HG03135 (cell line): ENCODE results near the gene KY.

ENCODE experiments used
- ATAC-seq: cut with Tn5 transposase; IDR thresholded peaks from one replicate; pipeline ENCODE4 v1.9.1; 2021; ENCODE audit warnings: mild to moderate bottlenecking, moderate library complexity; ENCODE audit not compliant: unreplicated experiment

KY gene

DNA sequence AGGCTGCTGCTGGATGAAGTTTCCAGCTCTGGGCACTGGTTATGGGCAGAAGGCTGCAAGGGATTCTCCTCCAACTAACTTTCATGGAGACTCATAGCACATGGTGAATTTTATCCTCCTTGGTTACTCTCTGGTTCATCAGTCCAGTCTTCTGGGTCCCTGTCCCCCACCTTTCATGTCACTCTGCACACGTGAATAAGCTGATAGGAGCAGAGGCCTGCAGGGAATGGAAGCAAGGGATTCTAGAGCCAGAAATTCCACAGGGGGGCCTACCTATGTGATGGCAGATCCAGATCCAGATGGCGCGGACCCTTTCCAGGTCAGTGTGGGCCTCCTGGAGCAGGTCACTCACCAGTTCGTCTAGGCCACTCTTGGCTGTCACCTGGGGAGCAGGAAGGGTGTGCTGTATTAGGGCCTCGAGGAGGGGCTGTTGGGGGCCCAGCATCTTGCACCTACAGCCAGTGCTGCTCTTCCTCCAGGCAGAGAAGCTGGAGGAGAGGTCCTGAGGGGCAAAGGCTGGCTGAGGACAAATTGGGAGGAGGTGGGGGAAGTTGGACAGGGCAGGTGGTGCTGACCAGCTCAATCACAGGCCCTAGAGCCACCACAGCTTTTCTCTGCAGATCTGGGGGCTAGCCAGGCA is 30.2 kb downstream of the KY start:
- no peak for ATAC-seq

DNA sequence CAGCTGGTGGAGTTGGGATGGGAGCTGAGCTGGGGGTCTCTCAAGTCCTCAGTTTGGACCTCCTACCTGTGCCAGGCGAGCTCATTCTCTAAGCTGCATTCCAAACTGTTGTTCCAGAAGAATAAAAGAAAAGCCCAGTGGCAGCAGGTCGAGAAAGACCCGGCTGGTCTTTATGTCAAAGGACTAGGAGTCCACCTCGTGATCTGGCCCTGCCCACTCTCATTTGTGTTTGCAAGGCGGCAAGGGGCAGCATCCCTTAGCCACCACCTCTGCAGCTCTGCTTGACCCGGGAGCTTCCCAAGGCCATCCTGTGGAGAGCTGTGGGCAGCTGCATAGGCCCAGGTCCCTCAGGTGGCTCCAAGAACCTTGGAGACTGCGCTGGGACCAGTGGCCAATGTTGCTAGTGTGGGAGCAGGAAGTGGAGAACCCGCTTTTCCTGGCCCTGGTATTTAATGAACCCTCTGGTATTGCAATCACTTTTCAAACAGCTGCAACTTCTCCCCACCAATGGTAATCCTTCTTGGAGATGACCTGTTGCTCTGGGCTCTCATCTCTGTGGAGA is 30.9 kb downstream of the KY start:
- no peak for ATAC-seq

DNA sequence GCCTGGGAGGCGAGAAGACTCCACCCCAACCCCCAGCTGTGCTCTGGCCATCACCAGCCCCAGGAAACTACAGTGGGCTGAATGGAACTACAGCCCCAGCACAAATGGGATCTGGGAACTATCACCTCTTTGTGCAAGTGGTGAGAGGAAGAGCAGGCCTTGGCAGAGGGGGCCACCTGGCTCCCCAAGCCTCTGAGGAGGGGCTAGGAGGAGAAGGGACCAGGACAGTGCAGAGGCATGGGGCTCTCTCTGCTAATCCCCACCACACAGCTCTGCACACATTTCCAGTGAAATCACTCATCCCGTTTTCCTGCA is 31.6 kb downstream of the KY start:
- no peak for ATAC-seq

DNA sequence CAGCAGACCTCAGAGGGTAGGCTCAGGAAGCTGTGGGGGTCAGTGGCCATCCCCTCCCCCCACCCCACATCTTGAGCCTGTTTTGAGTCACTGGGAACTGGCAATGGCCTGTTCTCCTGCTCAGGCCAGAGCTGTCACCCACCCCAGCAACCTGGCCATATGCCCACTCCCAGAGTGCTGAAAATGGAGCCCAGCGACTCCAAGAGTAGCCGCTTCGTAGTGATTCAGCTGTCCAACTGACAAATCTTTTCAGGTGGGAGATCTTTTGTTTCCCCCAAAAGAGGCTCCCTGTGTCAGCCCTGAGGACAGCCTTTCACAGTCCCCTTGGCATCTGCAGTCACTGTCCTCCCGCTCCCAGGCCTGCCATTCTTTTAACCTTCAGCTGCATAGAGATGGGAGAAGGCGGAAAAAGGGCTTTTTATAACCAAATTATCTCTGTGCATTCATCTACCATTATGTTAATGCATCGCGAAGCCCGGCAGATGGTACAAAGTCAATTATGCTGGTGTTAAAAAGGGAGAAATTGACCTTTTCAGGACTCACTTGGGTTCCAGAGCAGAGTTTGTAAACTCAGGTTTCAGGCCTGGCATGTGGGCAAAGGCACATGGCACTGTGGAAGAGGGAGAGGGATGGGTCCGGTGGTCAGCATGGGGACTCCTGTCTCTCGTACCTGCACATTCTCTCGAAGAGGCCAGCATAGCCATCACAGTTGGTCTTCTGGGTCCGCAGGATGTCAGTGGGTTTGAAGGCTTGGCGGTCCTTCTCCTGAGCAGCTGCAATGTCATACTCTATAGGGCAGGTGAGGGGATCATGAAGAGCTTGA is 32.1 kb downstream of the KY start:
- no peak for ATAC-seq

DNA sequence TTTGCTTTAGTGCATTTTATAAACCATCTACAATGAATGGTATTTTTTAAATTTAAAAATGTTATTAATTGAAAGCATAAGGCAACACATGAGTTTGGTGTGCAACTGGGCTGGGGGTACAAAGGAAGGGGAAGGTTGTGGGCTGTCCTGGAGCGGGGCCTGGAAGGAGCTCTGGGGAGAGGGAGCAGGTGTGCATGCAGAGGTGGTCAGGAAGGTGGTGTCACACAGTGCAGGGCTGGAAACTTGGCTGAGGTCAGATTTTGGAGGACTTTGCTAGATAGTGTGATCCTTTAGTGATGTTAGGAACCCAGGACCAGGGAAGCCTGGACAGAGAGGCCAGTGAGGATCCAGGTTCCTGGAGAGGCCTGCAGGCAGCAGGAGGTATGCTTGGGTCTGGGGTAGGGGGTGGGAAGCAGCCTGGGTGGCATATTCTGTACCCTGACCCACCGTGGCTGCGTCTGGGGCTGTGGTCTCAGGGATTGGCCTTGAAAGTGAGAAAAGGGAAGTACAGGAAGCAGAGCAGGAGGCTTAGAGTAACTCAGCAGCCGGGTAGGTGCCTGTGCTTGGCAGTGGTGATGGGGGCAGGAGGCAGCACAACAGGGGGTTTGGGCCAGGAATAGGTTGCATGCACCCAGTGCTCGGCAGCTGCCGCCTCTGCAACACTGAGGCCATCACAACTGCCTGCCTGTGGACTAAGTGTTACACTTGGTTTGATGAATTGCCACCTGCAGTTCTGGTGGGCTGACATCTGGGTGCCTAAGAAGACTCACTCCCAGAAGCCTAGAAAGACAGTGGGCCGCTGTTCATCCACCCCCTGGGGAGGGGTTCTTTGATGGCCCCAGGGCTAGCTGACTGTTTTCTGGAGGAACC is 33.0 kb downstream of the KY start:
- ATAC-seq = no peak

DNA sequence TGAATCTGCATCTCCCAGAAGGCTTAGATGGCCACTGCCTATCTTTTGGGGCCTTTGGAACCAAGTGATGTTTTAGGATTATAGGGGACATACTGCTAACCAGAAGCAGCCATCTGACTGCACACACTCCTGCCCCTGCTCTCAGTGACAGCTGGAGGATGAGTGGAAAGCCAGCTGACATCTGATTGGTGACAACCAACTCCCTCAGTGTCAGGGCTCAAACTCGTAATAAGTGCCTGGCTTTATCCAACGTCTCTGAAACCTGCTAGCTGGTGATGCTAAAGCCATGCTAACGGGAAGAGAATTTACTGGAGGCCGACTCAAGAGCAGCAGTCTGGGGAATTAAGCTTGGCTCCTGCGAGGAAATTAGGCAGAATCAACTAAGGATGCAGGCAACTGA is 35.1 kb downstream of the KY start:
- no peak for ATAC-seq

DNA sequence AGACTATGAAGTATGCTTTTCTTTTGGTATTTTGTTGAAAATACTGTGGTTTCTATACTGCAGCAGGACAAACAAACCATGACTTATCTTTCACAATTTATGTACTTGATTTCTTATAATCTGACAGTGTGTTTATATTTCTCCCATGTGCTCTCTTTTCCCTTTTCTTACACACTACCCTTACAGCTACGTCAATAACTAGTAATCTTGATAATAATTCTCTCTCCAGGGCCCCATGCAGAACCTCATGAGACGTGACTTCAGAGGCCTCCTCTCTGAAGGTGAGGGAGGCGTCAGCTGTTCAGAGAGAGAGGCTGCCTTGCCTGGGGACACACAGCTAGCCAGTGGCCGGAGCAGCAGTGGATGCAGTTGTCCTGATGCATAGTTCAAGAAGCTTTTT is 35.9 kb downstream of the KY start:
- no peak for ATAC-seq

DNA sequence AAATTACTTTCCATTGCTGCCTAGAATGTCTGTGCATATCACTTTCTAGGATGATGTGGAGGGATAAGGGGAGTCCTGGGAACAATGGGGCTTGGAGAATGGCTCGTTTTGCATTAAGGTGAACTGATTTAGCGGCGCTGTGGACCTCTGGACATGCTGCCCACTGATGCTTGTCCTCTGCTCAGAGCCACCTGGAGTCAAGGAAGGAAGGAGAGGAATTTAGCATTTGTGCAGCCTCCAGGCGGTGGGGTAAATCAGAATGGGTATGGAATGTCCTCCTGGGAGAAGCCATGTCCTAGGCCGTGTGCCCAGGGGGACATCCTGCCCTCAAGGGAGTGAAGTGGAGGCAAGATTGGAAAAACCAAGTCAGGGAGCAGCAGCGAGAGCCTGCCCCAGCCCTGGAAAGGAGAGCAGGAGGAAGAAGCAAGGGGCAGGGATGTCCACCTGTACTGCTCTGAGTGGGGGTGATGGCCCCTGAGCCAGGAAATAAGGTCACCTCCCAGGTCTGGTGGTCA is 37.8 kb downstream of the KY start:
- no peak for ATAC-seq

DNA sequence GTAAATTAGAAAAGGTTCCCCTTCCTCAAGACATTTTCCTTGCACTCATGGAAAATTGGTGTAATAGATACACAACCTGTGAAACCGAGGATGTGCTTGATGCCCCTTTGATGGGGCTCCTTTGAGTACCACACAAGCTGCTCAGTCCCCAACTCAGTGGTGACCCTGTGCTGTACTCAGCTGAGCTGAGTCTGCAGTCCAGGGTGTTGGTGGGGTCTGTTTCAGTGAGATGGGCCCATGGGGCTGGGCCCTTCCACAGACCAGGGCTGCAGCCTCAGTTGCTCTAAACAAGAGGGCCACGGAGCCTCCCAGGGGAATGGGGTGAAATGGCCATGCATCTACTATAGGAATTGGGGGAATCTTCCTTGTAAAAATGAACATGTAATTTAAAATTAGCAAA is 39.3 kb downstream of the KY start:
- ATAC-seq = no peak

DNA sequence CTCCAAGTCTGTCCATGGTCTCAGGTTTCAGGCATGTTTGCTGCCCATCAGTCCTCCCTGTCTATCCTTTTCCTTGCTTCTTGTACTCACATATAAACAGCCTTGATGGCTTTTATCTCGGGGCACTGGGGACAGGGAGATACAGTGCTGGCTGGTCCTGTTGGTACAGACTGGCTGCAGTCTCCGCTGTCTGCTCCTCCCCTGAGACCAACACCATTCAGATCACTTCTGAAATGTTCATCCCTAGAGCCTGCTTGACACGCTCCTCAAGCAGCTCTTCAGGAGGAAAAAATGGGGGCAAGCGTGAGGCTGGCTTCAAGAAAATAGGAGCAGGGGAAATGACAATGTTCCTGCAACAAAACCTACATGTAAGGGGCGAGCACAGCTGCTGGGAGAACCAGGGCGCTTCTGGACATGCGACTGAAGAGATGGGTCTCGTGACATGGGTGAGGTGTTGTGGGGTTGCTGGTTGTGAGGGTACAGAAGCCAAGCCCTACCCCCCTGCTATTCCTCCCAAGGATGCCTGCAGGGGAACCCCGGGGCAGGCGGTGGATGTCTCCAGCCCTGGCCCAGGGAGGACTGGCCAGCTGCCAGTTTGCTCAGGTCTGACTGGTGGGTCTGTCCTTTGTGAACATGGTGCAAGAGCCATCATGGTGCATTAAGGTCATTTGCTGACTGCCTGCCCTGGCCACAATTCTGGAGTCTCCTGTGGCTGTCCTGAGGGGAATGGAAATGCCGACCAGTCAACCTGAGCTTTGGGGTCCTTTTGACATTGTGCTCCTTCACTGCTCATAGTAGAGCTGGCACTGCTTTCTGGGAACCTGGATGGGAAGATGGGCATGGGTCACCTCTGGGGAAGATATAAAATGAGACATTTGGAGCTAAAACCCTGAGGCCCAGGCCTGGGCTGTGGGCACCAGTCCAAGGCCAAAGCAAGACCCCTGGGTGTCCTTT is 40.1 kb downstream of the KY start:
- no peak for ATAC-seq

DNA sequence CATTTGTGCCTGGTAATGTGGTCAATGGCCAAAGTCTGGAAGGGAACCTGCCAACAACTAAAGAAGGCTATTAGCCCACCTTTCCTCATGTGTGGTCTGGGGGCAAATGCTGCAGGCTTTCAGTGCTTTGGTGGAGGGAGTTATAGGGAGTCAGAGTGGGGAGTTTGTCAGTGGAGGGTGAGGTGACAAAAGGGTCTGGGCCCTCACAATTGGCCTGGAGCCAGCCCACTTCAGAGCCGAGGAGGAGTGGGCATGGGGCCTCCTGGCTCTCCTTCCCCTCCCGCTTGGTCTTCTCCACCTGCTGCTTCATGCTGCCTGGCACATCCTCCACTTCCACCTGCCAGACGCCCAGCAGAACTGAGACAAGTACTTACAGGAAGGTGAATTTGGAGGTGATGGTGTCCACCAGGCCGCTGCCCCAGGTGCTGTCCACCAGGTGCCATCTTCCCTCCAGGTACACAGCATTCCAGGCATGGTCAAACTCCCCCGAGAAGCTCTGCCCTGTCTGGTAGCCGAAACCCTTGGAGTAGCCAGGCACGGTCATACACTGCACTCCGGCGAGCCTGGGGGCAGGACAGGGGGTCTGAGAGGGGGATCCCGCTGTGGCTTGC is 40.9 kb downstream of the KY start:
- ATAC-seq = no peak

DNA sequence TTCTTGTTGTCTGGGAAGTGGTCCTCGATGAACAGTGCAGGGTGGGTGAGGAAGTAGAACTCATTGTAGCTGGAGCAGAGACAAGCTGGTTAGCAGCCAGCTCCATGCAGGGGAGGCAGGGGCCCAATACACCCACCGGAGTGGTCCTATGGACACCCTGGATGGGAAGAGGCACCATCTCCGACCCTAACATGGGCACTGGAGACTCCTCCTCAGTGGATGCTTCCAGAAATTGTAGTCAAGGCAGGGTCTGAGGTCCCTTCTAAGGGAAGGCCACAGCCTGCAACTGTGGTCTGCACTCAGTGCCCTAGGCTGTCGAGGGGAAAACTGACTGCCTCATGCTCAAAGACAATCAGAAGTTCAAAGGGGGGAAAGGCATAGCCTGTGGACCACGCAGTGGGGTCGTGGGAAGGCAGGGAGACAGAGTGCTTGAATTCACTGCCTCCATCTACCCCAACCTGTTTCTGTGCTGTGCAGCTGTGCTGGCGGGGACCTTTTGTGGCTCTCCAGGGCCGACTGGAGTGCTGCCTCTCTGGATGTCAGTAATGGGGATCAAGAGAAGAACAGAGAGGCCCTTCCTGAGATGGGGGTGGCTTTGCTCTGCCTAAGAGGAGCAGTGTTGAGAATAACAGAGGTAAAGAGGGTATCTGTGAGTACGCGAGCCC is 41.9 kb downstream of the KY start:
- no peak for ATAC-seq

DNA sequence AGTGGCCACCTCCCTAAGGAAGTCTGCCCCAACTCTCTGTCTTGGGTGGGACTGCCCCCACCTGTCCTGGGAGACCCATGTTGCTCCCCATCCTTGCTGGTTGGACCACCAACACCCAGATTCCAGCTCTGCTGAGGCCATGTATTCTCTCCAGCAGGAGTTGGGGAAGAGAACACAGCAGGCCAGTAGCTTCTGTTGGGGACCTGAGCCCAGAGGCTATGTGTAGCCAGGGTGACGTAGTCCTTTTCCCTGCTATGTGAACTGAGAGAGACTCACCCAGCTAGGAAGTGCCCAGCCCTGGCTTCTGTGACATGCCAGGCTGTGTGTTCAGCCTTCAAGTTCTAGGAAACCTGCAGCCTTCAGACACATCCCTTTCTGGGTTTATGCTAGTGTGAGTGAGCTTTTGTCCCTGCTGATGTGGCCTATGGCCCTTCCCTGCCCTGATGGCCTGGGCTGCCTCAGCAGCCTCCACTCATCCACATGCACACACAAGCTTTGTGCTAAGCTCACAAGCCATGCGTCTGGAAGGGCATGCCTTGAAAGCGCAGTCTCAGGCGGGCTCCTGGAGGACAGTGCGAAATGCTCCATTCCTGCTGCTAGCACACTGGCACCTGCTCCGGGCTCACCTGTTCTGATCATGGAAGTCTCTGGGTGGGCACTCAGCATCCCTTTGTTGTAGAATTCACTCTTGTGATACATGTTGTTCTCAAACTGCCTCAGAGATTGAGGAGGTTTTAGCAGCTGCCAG is 42.6 kb downstream of the KY start:
- ATAC-seq = no peak

DNA sequence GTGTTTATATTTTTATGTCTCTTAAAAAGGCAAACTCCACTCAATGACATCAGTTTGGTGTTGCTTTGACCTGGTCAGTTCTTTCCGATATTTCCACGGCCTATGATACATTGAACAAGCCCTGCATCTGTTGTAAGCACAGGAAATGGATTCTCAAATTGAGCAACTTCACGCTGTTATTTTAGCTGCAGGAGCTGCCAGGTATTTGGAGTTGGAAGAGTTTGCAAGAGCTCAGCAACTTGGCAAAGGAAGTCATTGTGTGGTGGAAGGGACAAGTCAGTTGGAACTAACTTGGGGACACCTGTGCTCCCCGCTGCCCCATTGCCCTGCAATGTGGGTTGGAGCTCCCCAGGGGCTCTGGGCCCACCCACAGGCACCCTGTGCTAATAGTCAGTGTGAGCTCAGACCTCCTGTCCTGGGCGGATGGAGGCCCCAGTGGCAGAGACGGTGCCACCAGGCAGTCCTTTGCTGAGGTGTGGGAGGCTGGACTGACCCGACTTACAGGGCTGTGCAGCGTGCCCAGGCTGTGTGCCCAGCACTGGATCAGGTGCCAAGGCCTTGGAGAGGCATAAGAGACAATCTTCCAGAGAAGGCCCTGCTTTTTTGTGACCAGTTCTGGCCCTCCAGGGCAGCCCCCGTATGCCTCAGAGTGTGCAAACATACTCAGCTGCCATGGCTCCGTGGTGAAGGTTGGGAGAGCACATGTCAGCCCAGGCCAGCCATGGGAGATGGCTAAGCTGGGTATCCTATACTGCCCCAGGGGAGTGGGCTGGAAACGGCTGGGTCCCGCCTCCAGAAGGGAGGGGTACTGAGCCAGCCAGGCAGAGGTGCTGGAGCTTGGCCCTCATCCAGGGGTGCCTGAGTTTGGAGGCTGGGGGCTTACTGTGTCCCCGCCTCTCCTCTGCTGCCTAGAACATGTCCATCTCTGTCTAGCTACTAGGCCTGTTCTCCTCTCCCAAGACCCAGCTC is 43.5 kb downstream of the KY start:
- no peak for ATAC-seq

DNA sequence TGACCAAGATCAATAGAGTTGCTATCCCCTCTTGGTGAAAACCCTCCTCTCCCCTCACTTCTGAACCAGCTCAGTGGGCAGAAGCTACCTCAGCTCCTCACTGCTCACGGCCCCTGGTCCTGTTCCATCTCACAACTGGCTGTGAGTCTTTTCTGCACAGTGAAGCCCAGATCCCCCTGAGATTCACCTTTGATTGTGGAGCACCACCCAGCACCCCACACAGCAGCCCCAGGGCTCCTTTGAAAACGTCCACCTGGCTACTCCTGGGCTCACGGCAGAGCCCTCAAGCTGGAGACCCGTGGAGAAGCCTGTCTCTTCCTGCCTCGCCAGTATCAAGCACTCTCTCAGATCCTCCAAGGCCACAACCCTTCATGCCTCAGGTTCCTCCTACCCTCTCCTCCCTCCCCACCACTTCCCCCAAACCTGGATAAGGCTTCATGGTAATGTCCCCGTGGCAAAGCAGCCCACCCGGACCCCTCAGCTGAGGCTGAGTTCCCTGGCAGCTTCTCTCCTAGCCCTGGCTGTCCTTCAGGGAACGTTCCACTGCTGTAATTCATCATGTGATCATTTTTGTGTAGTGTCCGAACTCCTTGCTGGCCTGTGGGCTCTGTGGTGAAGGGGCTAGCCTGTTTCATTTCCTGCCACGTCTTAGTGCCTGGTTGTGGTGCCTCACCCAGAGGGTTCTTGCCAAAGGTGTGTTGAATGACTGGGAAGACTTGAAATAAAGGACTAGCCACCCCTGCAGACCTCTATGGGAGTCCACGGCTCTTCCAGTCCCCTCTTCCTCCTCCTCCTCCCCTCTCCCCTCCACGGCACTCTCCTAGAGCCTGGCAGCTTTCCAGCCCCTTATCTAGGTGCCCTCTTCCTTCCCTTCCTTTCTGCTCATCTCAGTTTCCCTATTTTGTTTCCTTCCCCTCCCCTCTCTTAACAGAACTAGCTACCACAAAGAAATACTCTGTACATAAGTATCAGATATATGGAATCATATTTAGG is 44.5 kb downstream of the KY start:
- ATAC-seq = no peak

DNA sequence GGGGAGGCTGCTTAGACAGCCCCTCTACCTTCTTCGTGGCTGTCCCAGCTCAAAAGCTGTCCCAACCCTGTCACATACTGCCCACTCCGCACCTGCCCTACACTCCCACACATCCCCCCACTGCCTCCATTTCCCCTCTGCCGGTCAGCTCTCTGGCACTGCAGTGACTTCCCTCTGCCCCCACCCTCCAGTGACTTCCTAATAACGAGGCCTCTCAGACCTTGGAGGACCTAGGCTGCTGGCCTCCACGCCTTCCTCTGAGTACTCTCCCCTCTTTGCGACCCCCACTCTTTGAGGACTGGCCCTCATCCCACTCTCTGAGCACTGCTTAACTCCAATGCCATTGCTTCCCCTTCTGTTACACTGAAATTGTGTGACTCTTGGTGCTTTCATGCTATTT is 45.3 kb downstream of the KY start:
- no peak for ATAC-seq
